ENCODE results near the gene ABHD12B.

DNA sequence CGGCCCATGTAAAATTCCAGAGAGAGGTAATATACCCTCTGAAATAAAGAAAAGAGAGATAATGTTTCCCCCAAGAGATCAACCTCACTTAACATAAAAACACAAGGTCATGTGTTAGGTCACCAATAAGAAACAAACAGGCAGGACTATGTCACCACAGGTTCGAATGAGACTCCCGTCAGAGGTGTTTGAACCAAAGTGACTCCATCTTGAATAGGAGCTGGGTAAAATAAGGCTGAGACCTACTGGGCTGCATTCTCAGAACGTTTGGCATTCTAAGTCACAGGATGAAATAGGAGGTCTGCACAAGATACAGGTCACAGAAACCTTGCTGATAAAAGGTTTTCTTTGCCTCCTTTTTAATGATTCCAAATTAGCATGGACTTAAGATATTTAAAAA is 65.9 kb downstream of the ABHD12B start:
- TF ChIP-seq, protein P1, sequence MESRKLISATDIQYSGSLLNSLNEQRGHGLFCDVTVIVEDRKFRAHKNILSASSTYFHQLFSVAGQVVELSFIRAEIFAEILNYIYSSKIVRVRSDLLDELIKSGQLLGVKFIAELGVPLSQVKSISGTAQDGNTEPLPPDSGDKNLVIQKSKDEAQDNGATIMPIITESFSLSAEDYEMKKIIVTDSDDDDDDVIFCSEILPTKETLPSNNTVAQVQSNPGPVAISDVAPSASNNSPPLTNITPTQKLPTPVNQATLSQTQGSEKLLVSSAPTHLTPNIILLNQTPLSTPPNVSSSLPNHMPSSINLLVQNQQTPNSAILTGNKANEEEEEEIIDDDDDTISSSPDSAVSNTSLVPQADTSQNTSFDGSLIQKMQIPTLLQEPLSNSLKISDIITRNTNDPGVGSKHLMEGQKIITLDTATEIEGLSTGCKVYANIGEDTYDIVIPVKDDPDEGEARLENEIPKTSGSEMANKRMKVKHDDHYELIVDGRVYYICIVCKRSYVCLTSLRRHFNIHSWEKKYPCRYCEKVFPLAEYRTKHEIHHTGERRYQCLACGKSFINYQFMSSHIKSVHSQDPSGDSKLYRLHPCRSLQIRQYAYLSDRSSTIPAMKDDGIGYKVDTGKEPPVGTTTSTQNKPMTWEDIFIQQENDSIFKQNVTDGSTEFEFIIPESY (IDR thresholded peaks at IDR 0.05; ENCODE audit: borderline replicate concordance, low read depth), result no peak
- TF ChIP-seq, protein P2, sequence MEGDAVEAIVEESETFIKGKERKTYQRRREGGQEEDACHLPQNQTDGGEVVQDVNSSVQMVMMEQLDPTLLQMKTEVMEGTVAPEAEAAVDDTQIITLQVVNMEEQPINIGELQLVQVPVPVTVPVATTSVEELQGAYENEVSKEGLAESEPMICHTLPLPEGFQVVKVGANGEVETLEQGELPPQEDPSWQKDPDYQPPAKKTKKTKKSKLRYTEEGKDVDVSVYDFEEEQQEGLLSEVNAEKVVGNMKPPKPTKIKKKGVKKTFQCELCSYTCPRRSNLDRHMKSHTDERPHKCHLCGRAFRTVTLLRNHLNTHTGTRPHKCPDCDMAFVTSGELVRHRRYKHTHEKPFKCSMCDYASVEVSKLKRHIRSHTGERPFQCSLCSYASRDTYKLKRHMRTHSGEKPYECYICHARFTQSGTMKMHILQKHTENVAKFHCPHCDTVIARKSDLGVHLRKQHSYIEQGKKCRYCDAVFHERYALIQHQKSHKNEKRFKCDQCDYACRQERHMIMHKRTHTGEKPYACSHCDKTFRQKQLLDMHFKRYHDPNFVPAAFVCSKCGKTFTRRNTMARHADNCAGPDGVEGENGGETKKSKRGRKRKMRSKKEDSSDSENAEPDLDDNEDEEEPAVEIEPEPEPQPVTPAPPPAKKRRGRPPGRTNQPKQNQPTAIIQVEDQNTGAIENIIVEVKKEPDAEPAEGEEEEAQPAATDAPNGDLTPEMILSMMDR (IDR thresholded peaks at IDR 0.05), result no peak
